ENCODE measurements around the gene ECM1.

The ECM1 gene

DNA sequence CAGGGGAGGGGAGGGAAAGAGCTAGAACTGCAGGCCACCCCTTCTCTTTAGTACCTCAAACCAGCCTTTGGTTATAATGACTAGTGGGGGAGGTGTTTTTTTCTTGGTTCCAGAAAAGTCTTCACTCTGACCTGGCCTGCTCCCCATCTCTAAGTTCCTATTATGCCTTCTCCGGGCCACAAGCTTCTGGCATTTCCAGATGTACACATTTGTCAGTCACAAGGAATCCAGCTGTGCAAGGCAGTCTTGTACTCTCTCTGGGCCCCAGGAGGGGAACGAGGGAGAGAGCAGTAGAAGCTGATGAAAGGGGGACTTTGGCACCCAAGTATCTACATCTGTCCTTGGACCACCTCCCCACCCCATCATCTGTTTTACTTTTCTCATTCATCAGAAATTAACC is 4.9 kb downstream of the ECM1 start:
- DNase-seq (ENCODE audit: low read depth), result no peak

DNA sequence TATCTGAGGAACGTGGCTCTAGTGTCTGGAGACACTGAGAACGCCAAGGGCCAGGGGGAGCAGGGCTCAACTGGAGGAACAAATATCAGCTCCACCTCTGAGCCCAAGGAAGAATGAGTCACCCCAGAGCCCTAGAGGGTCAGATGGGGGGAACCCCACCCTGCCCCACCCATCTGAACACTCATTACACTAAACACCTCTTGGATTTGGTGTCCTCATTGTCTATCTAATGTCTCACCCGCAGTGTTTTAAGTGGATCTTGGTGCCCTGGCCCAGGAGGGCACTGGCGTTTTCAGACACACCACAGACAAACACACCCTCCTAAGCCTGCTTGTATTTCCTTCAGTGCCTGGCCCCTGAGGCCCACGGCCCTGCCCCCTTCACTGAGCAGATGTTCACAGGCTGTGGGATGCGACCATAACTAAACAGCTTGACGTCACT is 5.5 kb downstream of the ECM1 start:
- DNase-seq (ENCODE audit: low read depth), result no peak

DNA sequence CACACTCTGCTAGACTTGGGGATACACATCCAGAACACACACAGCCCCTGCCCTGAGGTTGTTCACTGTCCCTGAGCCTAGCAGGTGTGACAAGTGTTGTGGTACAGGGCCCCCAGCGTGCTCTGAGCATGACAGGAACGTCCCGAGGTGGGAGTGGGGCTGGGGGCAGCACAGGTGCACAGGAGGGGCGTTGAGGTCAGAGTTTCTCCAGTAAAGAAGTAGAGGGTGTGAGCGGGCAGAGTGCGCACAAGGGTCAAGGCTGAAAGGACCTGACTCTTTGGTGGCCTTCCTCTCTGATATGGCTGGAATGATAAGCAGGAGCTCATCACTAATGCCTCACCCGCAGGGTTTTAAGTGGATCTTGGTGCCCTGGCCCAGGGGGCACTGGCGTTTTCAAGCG is 6.4 kb downstream of the ECM1 start:
- DNase-seq (ENCODE audit: low read depth), result no peak

DNA sequence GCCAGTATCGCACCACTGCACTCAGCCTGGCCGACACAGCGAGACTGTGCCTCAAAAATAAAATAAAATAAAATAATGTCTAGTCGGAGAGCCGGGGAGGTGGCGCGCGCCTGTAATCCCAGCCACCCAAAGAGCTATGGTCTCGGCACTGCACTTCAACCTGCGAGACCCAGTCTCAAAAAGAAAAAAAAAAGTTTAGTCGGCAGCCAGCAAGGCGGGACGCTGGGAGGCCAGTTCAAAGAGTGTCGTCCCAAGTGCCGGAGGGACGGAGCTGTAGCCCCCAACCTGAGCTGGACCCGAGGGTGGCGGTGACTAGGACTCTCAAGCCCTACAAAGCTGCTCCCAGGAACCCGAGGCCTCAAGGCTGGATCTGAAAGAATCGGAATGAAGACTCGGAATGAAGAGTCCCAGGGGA is 7.0 kb downstream of the ECM1 start:
- no peak for DNase-seq (ENCODE audit: low read depth)

DNA sequence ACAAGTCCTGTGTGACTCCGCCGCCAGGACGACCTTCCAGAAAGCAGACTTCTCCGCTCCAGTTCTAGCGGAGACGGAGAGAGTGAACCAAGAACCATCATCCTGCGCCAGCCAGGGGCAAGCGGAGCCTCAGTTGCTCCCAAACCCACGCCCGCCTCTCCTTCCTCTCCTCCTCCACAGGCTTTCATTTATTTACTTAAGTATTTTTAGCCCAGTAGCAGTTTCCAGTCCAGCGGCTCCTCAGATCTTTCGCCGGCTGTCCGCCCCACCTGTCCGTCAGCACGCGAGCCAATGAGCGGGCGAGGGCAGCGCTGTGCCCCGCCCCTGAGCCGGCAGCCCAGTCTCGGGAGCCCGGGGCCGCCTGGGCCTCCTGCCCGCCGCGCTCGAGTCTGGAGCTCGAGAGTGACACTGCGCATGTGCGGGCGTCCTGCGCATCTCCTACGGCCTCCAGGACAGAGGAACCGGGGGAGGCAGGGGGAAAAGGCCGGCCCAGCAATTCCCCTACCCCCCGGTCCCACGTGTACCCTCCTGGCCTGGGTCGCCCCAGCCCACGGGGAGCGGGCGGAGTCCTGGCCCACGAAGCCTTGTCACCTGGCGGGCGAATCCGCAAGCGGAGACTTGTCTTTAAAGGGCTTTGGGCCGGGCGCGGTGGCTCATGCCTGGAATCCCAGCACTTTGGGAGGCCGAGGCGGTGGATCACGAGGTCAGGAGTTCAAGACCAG is 7.6 kb downstream of the ECM1 start, which contains the start of gene FALEC:
TSS of gene FALEC (plus strand) at position 425 of the 722 bp plus-strand sequence.
- DNase-seq (ENCODE audit: low read depth), result peak; percentile 74

DNA sequence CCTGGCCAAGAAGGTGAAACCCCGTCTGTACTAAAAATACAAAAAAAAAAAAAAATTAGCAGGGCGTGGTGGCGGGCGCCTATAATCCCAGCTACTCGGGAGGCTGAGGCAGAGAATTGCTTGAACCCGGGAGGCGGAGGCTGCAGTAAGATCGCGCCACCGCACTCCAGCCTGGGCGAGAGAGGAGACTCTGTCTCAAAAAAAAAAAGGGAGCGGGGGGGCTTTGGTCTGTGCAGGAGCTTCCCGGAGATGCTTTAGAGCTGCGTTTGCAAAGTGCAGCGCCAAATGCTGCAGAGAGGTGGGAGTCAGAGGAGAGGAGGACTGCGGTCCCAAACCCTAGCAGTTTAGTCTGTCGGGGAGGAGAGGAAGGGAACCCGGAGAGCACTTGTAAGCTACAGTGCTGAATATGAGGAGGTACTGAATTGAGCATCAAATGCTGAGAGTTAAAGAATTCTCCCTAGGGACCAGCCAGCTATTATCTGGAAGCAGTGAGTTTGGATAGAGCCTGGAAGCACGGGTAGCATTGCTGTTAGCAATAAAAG is 8.2 kb downstream of the ECM1 start:
- DNase-seq (ENCODE audit: low read depth), result no peak

DNA sequence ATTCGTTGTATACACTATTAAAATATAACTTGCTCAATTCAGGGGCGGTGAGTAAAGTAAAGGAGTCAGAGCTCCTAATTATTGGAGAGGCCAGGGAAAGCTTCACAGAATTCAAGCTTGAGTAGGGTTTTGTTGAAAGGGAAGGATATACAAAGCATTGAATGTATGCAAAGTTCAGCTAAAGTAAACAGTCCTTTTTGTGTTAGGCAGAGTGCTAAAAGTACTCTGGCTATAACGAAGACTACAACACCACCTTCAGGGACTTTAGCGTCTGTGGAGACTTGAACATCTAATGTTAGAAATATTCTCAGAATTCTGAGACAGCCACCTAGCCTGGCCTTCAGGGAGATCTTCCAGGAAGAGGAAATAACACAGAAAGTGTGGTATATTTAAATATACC is 8.7 kb downstream of the ECM1 start:
- no peak for DNase-seq (ENCODE audit: low read depth)

DNA sequence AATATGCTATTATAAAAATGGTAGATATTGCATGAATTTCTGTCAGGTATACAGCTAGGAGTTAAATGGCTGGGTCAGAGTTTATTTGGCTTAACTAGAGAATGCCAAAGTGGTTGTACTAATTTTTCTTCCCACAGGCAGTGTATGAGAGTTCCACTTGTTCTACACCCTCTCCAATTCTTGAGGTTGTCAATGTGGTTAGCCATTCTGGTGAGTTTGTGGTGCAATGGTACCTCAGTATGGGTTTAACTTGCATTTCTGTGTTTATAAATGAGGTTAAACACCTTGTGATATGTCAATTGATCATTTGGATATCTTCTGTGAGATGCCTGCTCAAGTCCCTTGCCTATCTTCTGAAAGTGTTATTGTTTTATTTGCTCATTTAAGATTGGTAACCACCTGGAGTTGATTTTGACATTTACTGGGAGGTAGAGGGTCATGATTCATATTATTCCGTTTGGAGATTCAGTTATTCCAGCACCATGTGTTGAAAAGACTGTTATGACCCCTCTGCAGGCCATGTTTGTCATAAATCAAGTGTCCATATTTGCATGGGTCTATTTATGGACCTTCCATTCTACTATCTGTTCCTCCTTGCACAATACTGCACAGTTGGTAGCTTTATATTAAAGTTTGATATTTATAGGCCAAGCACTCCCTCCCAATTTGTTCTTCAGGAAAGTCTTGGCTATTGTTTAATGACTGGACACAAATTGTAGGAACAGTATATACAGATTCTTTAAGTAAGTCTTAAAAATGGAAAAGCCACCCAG is 13.5 kb downstream of the ECM1 start:
- no peak for DNase-seq (ENCODE audit: low read depth)

DNA sequence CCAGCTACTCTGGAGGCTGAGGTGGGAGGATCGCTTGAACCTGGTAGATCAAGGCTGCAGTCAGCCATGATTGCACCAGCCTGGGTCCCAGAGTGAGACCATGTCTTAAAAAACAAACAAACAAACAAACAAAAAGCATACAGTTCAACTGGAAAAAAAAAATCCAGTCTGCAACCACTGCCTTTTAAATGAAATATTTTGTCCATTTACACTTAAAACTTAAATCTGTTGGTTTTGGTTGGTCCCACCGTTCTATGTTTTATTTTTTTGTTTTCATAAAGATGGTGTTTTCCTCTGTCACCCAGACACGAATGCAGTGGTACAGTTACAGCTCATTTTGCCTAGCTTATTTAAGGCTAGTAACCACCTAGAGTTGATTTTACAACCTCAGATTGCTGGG is 17.4 kb downstream of the ECM1 start:
- DNase-seq (ENCODE audit: low read depth), result no peak

DNA sequence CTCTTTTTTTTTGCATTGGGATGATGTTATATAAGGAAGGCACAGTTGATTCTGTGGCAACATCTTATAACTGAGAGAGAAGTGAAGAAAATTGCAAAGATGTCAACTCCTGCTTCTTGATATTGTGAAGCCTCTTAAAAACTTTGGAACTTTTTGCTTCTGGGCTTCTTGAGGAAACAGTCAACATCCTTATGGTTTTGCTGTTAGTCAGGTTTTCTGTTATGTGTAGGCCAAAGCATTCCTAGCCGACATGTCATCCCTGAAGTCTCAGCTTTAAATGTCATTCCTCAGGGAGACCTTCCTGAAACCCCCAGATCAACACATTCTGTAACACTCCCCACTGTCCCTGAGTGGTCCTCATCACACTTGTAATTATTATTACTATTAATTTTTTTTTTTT is 20.3 kb downstream of the ECM1 start:
- DNase-seq (ENCODE audit: low read depth), result no peak

DNA sequence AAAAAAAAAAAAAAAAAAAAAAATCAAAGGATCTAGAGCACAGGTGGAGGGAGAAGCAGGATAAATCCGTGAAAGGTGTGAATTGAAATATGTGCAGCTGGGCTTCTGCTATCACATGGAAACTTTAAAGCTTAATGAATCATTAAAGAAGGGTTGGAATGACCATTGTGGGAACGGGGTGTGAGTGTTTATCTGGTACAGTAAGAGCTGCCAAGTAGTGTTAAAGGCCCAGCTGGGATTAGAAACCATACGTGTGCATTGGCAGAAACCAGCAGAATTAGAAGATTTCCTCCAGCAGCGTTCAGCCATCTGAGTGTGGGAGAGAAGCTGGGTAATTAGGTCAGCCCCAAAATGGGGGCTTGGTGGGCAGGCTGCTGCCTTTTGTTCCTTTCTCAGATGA is 21.1 kb downstream of the ECM1 start:
- no peak for DNase-seq (ENCODE audit: low read depth)

DNA sequence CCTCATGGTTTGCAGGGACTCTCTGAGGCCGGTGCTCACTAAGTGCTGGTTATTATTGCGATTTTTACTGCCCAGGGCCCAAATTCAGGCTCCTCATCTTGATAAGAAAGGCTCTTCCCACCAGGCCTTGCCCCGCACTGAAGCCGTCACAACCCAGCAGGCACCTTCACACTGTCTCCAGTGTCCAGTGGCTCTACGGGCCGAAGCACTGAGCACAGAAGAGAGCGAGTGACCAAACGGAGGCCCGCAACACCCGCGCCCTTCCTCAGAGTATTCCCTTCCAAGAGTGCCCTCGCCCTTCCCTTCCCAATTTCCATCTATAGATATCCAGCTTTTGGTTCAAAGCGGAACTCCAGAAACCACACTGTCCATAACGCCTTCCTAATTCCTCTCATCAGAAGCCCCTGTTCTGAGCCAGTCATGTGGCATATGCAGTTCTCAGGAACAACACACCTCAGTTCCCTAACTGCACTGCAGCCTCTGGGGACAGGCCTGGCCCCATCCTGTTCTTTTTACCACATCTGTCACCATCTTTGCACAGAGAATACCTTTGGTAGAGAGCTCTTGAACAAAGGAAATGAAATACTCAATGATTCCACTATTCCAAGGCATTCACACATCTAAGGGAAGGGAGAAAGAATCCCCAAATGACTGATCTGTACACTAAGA is 22.7 kb downstream of the ECM1 start:
- DNase-seq (ENCODE audit: low read depth), result no peak

DNA sequence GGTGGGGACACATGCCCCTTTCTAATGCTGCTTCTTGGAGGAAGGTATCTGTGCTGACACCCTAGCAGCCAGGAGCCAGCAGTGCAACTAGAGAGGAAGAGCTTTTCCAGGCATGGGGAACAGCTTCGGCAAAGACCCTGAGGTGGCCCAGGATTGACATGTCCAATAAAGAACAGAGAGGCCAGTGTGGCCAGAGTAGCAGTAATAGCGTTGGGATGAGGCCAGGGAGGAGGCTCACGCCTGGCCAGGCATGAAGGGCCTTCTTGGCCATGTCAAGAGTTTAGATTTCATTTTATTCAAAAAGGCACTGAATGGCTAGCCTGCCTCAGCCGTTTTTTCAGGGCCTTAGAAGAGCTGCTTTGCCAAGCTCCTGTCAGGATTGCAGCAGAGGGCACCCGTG is 25.0 kb downstream of the ECM1 start:
- no peak for DNase-seq (ENCODE audit: low read depth)

DNA sequence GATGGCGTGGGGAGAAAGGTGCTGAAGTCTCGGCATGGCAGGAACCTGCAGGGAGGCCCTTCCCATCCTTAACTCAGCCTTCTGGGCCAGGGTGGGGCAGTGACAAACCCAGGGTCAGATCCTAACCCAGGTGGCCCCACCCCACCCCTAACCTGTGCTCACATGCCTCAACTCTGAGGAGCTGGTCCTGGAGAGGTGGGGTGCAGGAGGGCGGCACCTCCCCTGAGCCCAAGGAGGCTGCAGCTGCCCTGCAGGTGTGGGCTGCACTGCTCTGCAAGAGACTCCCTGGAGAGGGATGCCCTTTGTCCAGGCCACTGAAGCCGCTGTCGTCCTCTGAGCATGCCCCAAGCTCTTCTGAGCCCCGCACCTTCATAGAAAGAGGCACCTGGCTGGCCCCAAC is 26.1 kb downstream of the ECM1 start:
- DNase-seq (ENCODE audit: low read depth), result no peak

DNA sequence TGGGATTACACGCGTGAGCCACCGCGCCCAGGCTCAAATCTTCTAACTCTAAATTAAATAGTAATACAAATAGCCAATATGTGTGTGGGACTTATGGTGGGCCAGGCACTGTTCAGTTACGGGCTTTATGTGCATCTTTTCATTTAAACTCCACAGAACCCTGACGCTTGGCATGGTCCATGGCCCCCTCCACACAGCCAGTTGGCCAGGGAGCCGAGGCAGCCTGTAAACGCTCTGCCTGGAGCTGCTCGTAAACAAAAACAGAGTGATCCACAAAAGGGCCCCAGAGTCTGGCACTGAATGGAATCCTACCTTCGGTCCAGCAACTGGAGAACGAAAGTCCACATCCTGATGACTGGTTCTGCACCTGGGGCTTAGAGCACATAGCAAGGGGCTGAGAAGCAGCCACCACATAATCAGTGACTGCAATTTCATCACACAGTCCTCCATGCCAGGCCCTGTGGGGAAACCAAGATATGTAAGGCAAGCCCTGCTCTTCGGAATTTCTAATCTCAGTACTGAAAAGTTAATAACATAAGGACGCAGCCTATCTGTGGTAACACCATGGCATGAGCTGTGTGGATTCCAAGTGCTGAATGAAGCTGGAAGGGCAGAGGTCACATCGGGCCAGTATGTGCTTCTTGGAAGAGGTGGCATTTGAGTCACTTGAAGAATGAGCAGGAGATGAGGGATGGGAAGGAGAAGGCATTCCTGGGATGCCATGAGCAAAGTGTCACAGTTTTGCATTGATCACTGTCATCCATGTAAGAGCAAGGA is 27.8 kb downstream of the ECM1 start:
- DNase-seq (ENCODE audit: low read depth), result peak; percentile 78

DNA sequence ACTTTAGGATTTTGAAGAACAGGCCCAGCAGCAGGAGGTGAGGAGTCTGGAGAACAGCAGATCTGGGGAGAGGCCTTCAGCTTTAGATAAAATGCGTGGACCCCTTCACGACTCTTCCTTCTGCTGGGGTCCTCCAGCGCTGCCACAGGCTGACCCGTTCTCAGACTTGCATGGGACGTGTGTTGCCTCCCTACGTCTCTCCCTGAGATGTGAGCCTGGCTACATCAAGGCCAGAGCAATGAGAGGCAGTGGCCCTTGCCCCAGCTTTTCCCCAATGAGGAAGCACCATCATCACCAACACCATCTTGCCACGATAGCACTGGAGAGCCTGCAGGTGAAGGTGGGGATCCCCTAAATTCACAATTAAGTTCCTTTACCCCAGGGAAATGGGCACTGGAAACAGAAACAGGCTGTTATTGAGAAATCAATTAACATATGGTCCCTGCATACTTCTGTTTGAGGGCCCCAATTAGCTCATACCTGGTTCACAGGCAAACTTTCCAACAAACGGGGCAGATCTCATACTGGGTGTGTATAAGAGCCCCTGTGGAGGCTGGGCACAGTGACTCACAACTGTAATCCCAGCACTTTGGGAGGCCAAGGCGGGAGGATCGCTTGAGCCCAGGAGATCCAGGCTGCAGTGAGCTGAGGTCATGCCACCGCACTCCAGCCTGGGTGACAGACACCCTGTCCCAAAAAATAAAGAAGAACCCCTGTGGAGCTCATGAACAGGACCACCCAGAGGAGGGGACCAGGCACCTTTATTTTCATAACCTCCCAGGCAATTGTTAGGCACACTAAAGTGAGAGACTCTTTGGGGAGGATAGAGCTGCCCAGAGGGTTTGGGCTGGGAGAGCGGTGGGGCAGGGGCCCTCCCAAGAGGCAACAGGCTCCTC is 29.2 kb downstream of the ECM1 start:
- DNase-seq (ENCODE audit: low read depth), result no peak

DNA sequence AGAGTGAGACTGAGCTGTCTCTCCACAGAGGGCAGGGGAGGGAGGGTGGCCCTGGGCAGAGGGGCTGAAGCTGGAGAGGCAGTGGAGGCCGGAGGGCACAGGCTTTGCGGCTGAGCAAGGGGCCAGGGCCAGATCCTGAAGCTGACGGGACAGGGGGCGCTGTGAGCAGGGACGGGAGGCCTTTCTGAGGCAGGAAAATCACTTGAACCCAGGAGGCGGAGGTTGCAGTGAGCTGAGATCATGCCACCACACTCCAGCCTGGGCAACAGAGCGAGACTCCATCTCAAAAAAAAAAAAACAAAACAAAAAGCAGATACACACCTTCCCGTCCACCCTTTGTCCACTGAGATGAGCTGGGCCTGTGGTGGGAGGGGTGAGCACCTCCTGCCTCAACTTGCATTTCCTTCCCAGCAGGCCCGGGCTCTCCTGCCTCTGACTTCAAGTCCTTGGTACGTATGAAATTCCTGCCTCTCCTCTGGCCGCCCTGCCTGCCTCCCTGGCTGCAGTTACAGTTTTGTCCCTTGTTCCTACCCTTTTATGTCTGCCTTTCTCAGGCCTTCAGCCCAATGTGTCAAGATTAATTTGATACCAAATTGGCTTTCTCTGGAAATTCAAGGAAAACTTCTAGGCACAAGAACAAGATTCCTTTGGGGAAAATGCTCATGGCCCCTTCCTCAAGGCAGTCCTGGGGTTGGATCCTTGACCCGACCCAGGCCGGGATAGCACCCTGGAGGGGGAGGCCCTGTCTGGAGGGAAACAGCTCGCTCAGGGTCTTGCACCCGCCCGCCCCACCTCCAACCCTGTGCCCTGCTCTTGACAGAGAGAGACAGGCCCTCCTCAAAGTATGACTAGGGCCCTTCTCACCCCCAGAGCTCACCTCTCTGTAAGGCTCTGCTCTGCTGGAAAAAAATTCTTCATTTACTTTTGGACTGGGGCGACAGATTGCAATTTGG is 30.1 kb downstream of the ECM1 start:
- DNase-seq (ENCODE audit: low read depth), result no peak

DNA sequence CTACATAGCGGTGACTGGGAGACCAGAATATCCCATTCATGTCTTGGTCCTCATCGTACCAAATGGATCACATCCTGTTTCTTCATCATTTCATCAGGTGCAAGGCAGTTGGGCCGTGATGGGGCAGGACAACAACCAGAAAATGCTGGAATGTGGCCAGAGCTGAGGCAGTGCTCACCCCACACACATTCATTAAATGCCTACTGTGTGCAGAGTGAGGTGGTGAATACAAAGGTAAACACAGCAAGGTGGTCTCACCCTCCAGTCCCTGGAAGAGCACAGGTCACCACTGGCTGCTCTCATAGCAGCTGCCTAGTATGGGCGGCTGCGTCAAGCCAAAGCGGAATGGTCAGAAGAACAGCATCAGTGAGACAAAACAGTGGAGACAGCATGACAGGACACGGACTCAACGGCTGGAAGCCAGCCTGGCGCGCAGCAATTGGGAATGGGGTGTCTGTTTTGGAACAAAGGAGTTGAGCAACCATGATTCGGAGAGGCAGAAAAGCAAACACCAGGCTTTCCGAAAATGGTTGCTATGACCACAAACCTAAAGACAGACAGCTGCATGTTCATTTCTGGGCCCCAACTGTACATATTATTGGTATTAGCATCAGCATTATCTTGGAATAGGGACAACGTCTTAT is 35.7 kb downstream of the ECM1 start:
- DNase-seq (ENCODE audit: low read depth), result no peak

DNA sequence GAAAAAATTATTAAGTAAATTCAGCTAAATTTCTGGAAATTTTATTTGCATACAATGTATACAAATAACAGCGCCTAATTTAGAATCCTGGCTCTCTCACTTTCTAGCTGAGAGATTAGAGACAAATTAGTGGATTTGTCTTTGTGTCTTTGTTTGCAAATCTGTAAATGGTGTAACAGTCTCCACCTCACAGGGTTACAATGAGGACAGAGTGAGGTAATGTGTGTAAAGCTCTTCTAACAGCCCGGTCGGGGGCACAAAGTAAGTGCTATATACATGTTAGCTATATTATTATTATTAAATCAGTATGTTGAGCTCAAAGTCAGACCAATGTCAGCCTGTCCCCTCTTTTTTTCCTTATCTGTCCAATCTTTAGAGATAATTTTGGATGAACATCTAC is 36.3 kb downstream of the ECM1 start:
- DNase-seq (ENCODE audit: low read depth), result no peak
